Karpas-422 (cell line): ENCODE results near the gene PPP1R9B. TPM values are rescaled to one million over a fixed set of nuclear protein-coding genes. Genes with fewer than 3 reads are reported as not detected.

Experiments used
- DNase-seq: peaks from one replicate; pipeline ENCODE4 v3.0.0-alpha.2; 2015
- H2AFZ ChIP-seq: fragments of 200-600 bp; sonication (generic); 2 replicates; pipeline ENCODE4 v1.6.1; 2014; ENCODE audit warnings: antibody characterized with exemption, low read length, mixed read lengths
- H3K27ac ChIP-seq: fragments of 200-600 bp; sonication (generic); 2 replicates; pipeline ENCODE4 v1.5.1; 2014; ENCODE audit warnings: mild to moderate bottlenecking, low read length, moderate library complexity
- H3K27me3 ChIP-seq: fragments of 200-600 bp; sonication (generic); 2 replicates; pipeline ENCODE4 v1.6.1; 2014; ENCODE audit warnings: low read length, mixed read lengths
- H3K36me3 ChIP-seq: fragments of 200-600 bp; sonication (generic); 2 replicates; pipeline ENCODE4 v1.6.1; 2014; ENCODE audit warnings: low read length, mixed read lengths; ENCODE audit not compliant: insufficient read depth
- H3K4me1 ChIP-seq: fragments of 200-600 bp; sonication (generic); 2 replicates; pipeline ENCODE4 v1.6.1; 2014; ENCODE audit warnings: mild to moderate bottlenecking, low read length, mixed read lengths
- H3K4me2 ChIP-seq: fragments of 200-600 bp; sonication (generic); 2 replicates; pipeline ENCODE4 v1.6.1; 2014; ENCODE audit warnings: low read length, low read depth, mild to moderate bottlenecking; ENCODE audit not compliant: poor library complexity, severe bottlenecking
- H3K4me3 ChIP-seq: fragments of 200-600 bp; sonication (generic); 2 replicates; pipeline ENCODE4 v1.5.1; 2014; ENCODE audit warnings: mild to moderate bottlenecking, antibody characterized with exemption, low read length, mixed read lengths
- H3K79me2 ChIP-seq: fragments of 200-600 bp; sonication (generic); 2 replicates; pipeline ENCODE4 v1.6.1; 2014; ENCODE audit warnings: mild to moderate bottlenecking, low read length, mixed read lengths
- H3K9ac ChIP-seq: fragments of 200-600 bp; sonication (generic); 2 replicates; pipeline ENCODE4 v1.6.0; 2014; ENCODE audit warnings: low read length
- H3K9me2 ChIP-seq: fragments of 200-600 bp; sonication (generic), shearing (Covaris generic); replicated peaks from 2 replicates; pipeline ENCODE4 v1.6.0; 2014; ENCODE audit warnings: mild to moderate bottlenecking, low read length, moderate library complexity; ENCODE audit not compliant: insufficient read depth
- H3K9me3 ChIP-seq: fragments of 300-700, 200-600 bp; sonication (generic); 2 replicates; pipeline ENCODE4 v1.6.1; 2014; ENCODE audit warnings: low read length, mixed read lengths
- H4K20me1 ChIP-seq: fragments of 200-600 bp; sonication (generic); 2 replicates; pipeline ENCODE4 v1.6.1; 2014; ENCODE audit warnings: mild to moderate bottlenecking, antibody characterized with exemption, low read length, low read depth; ENCODE audit not compliant: insufficient read depth
- total RNA-seq: library from RNA; depleted of rRNA; stranded (reverse); fragments of >200 nt; shearing (Covaris generic); gene quantifications from 2 replicates; pipeline ENCODE4 v1.2.3, GENCODE V29; 2014; ENCODE audit warnings: low replicate concordance

PPP1R9B gene
- total RNA-seq, 1 experiment from 2014 or later = 41.0 TPM

- H3K27ac ChIP-seq = no peak overlapping the region
- H3K9me3 ChIP-seq = no peaks in the 10 kb centered on the region
- H2AFZ ChIP-seq = no peak overlapping the region
- DNase-seq = no peak
- no peak overlapping the region for H3K9ac ChIP-seq
- H3K9me2 ChIP-seq = no peaks in the 10 kb centered on the region
- H3K4me2 ChIP-seq = no peak overlapping the region
- no peaks in the 10 kb centered on the region for H4K20me1 ChIP-seq
- H3K36me3 ChIP-seq = no peaks in the 10 kb centered on the region
- H3K27me3 ChIP-seq = no peaks in the 10 kb centered on the region
- H3K4me3 ChIP-seq = no peak overlapping the region
- peaks cover 13% of the 10 kb centered on the region for H3K4me1 ChIP-seq
- no peaks in the 10 kb centered on the region for H3K79me2 ChIP-seq
These were observed 34.3 kb upstream of the PPP1R9B start for GRCh38 chr17:50184611-50185398.

GRCh38 chr17:50184064-50184463, 33.6 kb upstream of the PPP1R9B start:
- no peaks in the 10 kb centered on the region for H3K9me2 ChIP-seq
- H3K9me3 ChIP-seq = no peaks in the 10 kb centered on the region
- H4K20me1 ChIP-seq = no peaks in the 10 kb centered on the region
- H3K36me3 ChIP-seq = no peaks in the 10 kb centered on the region
- DNase-seq = no peak
- no peak overlapping the region for H2AFZ ChIP-seq
- H3K79me2 ChIP-seq = no peaks in the 10 kb centered on the region
- H3K27me3 ChIP-seq = no peaks in the 10 kb centered on the region
- H3K9ac ChIP-seq = no peak overlapping the region
- H3K4me3 ChIP-seq = no peak overlapping the region
- no peak overlapping the region for H3K27ac ChIP-seq
- H3K4me2 ChIP-seq = peak overlapping the region; percentile 20
- H3K4me1 ChIP-seq = peaks cover 13% of the 10 kb centered on the region

DNA sequence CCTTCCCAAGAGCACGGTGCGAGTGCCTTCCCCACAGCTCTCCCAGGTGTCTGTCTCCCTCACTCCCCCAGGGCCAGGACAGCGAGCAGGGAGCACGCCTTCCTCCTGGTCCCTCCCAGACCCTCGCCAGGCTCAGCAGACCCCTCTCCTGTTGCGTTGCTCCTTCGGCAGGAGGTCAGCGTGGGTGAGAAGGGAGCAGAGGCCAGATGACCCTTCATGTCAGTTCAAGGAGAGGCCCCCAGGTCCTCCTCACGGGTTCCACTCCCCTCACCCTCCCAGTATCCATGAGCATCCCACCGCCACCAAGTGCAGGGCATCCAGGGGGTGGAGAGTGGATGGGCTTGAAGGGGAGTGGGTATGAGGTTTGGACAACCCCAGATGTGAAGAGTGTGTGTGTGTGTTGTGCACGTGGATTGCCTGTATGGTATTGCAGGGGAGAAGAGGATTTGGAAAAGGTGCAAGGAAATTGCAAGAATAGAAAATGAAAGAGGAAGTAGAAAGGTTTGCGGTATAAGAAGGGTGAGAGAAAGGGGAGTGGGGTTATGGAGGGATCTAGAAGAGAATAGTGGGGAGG, 33.0 kb upstream of the PPP1R9B start:
- no peaks in the 10 kb centered on the region for H3K27me3 ChIP-seq
- H3K79me2 ChIP-seq = no peaks in the 10 kb centered on the region
- H3K4me2 ChIP-seq = peak overlapping the region; percentile 20
- no peaks in the 10 kb centered on the region for H4K20me1 ChIP-seq
- H3K9me3 ChIP-seq = no peaks in the 10 kb centered on the region
- no peaks in the 10 kb centered on the region for H3K9me2 ChIP-seq
- H3K27ac ChIP-seq = no peak overlapping the region
- no peaks in the 10 kb centered on the region for H3K36me3 ChIP-seq
- no peak overlapping the region for H3K4me3 ChIP-seq
- H3K9ac ChIP-seq = no peak overlapping the region
- peaks cover 13% of the 10 kb centered on the region for H3K4me1 ChIP-seq
- DNase-seq = no peak
- H2AFZ ChIP-seq = no peak overlapping the region

- no peak overlapping the region for H3K9ac ChIP-seq
- no peaks in the 10 kb centered on the region for H3K36me3 ChIP-seq
- no peak overlapping the region for H3K4me2 ChIP-seq
- no peaks in the 10 kb centered on the region for H3K79me2 ChIP-seq
- no peak overlapping the region for H2AFZ ChIP-seq
- no peaks in the 10 kb centered on the region for H4K20me1 ChIP-seq
- H3K4me1 ChIP-seq = peaks cover 17% of the 10 kb centered on the region
- no peak overlapping the region for H3K27ac ChIP-seq
- no peak for DNase-seq
- no peak overlapping the region for H3K4me3 ChIP-seq
- H3K27me3 ChIP-seq = no peaks in the 10 kb centered on the region
- no peaks in the 10 kb centered on the region for H3K9me3 ChIP-seq
- H3K9me2 ChIP-seq = no peaks in the 10 kb centered on the region
These were observed 32.4 kb upstream of the PPP1R9B start for GRCh38 chr17:50182783-50183420.

- H4K20me1 ChIP-seq = no peaks in the 10 kb centered on the region
- no peak for DNase-seq
- H3K9me3 ChIP-seq = no peaks in the 10 kb centered on the region
- no peaks in the 10 kb centered on the region for H3K9me2 ChIP-seq
- H3K4me2 ChIP-seq = no peak overlapping the region
- H3K27ac ChIP-seq = no peak overlapping the region
- H3K36me3 ChIP-seq = no peaks in the 10 kb centered on the region
- H3K79me2 ChIP-seq = no peaks in the 10 kb centered on the region
- no peak overlapping the region for H2AFZ ChIP-seq
- H3K4me3 ChIP-seq = no peak overlapping the region
- H3K27me3 ChIP-seq = no peaks in the 10 kb centered on the region
- H3K9ac ChIP-seq = no peak overlapping the region
- peaks cover 17% of the 10 kb centered on the region for H3K4me1 ChIP-seq
These were observed 31.4 kb upstream of the PPP1R9B start for GRCh38 chr17:50181591-50182560.

DNA sequence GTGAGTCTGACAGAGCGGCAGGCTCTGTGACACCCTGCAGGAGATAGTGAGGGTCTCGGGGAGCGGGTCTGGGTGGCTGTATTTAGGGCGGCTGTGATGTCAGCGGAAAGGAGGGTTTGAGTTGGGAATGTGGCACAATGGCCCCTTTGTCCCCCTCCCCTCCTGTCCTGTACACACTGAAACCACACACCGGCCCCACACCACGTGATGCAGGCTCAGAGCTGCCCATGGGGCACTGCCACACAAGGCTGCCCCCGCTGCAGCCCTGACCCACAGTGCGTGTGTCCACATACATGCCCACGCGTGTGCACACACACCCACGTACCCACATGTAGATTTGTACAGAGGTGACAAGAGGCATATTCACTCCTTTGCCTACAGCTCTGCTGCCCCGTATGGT, 30.7 kb upstream of the PPP1R9B start:
- H3K4me3 ChIP-seq = no peak overlapping the region
- no peaks in the 10 kb centered on the region for H3K9me3 ChIP-seq
- no peaks in the 10 kb centered on the region for H3K9me2 ChIP-seq
- H3K27ac ChIP-seq = no peak overlapping the region
- no peaks in the 10 kb centered on the region for H3K79me2 ChIP-seq
- H3K4me2 ChIP-seq = no peak overlapping the region
- H3K9ac ChIP-seq = no peak overlapping the region
- H4K20me1 ChIP-seq = no peaks in the 10 kb centered on the region
- H3K4me1 ChIP-seq = peaks cover 17% of the 10 kb centered on the region
- H3K27me3 ChIP-seq = no peaks in the 10 kb centered on the region
- DNase-seq = no peak
- no peak overlapping the region for H2AFZ ChIP-seq
- no peaks in the 10 kb centered on the region for H3K36me3 ChIP-seq

- H3K27ac ChIP-seq = no peak overlapping the region
- no peak for DNase-seq
- H4K20me1 ChIP-seq = no peaks in the 10 kb centered on the region
- H3K9ac ChIP-seq = no peak overlapping the region
- H3K4me2 ChIP-seq = no peak overlapping the region
- no peaks in the 10 kb centered on the region for H3K36me3 ChIP-seq
- H3K9me2 ChIP-seq = no peaks in the 10 kb centered on the region
- no peaks in the 10 kb centered on the region for H3K9me3 ChIP-seq
- no peaks in the 10 kb centered on the region for H3K79me2 ChIP-seq
- no peak overlapping the region for H2AFZ ChIP-seq
- H3K27me3 ChIP-seq = no peaks in the 10 kb centered on the region
- peaks cover 17% of the 10 kb centered on the region for H3K4me1 ChIP-seq
- no peak overlapping the region for H3K4me3 ChIP-seq
These were observed 30.1 kb upstream of the PPP1R9B start for GRCh38 chr17:50180620-50181019.
